Activated CD4-positive, alpha-beta T cell treated with anti-CD3 and anti-CD28 coated beads, Interleukin-2, Interleukin-4, amounts not matched to agents 100 ng/mL and 50 ng/mL, durations not matched to agents 16 hours and 8 hours (primary cell): ENCODE data around the gene OR14K1.
"Not testable (repeated sequence)": the region's sequence is repeated elsewhere in the genome, so short reads cannot be mapped to it uniquely, and the experiment has no call there.

Source experiments
- DNase-seq: peaks from one replicate; pipeline ENCODE4 v3.0.0-alpha.2; 2020; ENCODE audit warnings: low spot score

The OR14K1 gene

GRCh38 chr1:247738315-247738714 is at the start of gene OR14K1:
Gene OR14K1 (plus strand): TSS chr1:247738615. CDS start chr1:247738615, 0 bp downstream.
- DNase-seq, result no peak

- DNase-seq, result no peak
Measured at GRCh38 chr1:247701338-247701737, 37.1 kb upstream of the OR14K1 start.

- not testable (repeated sequence) for DNase-seq
Measured at GRCh38 chr1:247710681-247711080, 27.7 kb upstream of the OR14K1 start.

GRCh38 chr1:247713753-247714152 is 24.7 kb upstream of the OR14K1 start:
- no peak for DNase-seq

GRCh38 chr1:247716546-247716945 is 21.9 kb upstream of the OR14K1 start, which contains the start of gene OR6F1:
Gene OR6F1 (minus strand): TSS chr1:247716646. CDS start chr1:247712755, 3,891 bp downstream.
- DNase-seq, result no peak

GRCh38 chr1:247721222-247721621 is 17.2 kb upstream of the OR14K1 start:
- DNase-seq, result no peak

- DNase-seq, result no peak
Measured at GRCh38 chr1:247740721-247741120, 2.3 kb downstream of the OR14K1 start.

- no peak for DNase-seq
Measured at GRCh38 chr1:247741756-247742155, 3.3 kb downstream of the OR14K1 start.

- not testable (repeated sequence) for DNase-seq
Measured at GRCh38 chr1:247742215-247742760, 3.9 kb downstream of the OR14K1 start.

GRCh38 chr1:247746391-247746935 is 8.0 kb downstream of the OR14K1 start:
- DNase-seq, result no peak

- no peak for DNase-seq
Measured at GRCh38 chr1:247747616-247748015, 9.2 kb downstream of the OR14K1 start.

GRCh38 chr1:247748041-247748440 is 9.6 kb downstream of the OR14K1 start, which contains the start of gene OR14A2:
Gene OR14A2 (minus strand): TSS chr1:247748141.
- DNase-seq, result no peak

- DNase-seq, result no peak
Measured at GRCh38 chr1:247749870-247750269, 11.5 kb downstream of the OR14K1 start.

- not testable (repeated sequence) for DNase-seq
Measured at GRCh38 chr1:247754311-247754710, 15.9 kb downstream of the OR14K1 start.

GRCh38 chr1:247760456-247760855 is 22.0 kb downstream of the OR14K1 start, which contains the start of gene OR1C1:
Gene OR1C1 (minus strand): TSS chr1:247760556. CDS start chr1:247758406, 2,150 bp downstream.
- DNase-seq, result no peak

GRCh38 chr1:247769603-247770002 is 31.2 kb downstream of the OR14K1 start:
- DNase-seq, result no peak
